Adrenal gland (tissue), 5 donors: Measurements from ENCODE around the gene TLK1.

ENCODE experiments used
- CTCF ChIP-seq, 6 experiments: fragments of 450-650 bp in 4 of 6; fragments of 200-600 bp in 2 of 6; sonication (generic) in 1 of 6; IDR thresholded peaks; 1 replicate in 5 of 6; 2 replicates in 1 of 6; pipeline versions ENCODE4 v1.5.1 to v1.8.0; 2016 to 2021; ENCODE audit warnings: antibody characterized with exemption in 6 of 6, mild to moderate bottlenecking in 2 of 6, moderate library complexity in 1 of 6
- POLR2A ChIP-seq, 2 donors: fragments of 450-650 bp; IDR thresholded peaks; one replicate each; pipeline ENCODE4 v1.6.1; 2017; ENCODE audit warnings: antibody characterized with exemption in 2 of 2, mild to moderate bottlenecking in 2 of 2, moderate library complexity in 1 of 2
- donor health status: DM: no; HTN: no; CAD: no.

DNA sequence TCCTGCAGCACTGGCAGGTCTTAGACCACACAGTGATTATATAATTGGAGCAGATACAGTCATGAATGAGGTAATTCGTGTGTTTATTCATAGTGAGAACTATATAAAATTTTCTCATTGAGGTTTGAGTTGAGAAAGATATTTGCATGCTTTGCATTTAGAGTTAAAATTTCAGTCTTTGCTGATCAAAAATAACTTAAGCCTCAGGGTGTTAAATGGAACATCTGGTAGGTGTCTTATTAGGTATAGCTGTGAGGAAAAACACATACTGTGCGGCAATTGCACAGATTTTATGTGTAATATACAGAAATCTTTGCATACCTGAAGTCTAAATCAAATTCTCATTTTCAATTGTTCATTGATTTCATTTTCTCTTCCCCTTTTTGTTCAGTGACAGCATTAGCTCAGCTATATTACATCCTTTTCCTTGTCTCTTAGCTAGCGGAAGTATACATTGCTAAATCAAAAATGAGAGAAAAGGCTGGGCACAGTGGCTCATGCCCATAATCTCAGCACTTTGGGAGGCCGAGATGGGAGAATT, 210.4 kb downstream of the TLK1 start:
- TF ChIP-seq CTCF (IDR thresholded peaks at IDR 0.05) (no peak), POLR2A (IDR thresholded peaks at IDR 0.05) (no peak)
